PC-9 (cell line): ENCODE measurements around the gene DLL4. TPM values are rescaled to one million over a fixed set of nuclear protein-coding genes. Genes with fewer than 3 reads are reported as not detected.

ENCODE experiments used
- BruUV-seq: library from RNA; stranded (reverse); fragments of 400-500 nt; replicated peaks from 2 replicates; lab custom pipeline; 2021; lab: Mats Ljungman, UMichigan
- CTCF ChIA-PET: fragments of 300-600 bp; sonication (Branson Sonifier 250); formaldehyde crosslinking; loops from one replicate; lab custom pipeline; 2022; ENCODE audit warnings: antibody characterized with exemption; lab: Charles Lee
- POLR2A ChIA-PET: fragments of 300-600 bp; sonication (Branson Sonifier 250); formaldehyde crosslinking; loops from one replicate; lab custom pipeline; 2022; ENCODE audit warnings: antibody characterized with exemption; ENCODE audit not compliant: unreplicated experiment; lab: Charles Lee
- DNase-seq, 2 experiments: peaks; one replicate each; pipeline versions ENCODE4 v3.0.0 to v3.0.0-alpha.2; 2015 to 2022; ENCODE audit warnings: mixed read lengths in 1 of 2
- H2AFZ ChIP-seq: fragments of 200-600 bp; sonication (generic); 2 replicates; pipeline ENCODE4 v1.8.1; 2017; ENCODE audit warnings: antibody characterized with exemption
- H3F3A ChIP-seq: fragments of 200-600 bp; sonication (generic); 2 replicates; pipeline ENCODE4 v1.8.1; 2017; ENCODE audit warnings: antibody characterized with exemption, mild to moderate bottlenecking, low read depth; ENCODE audit not compliant: insufficient read depth
- H3K27ac ChIP-seq: fragments of 200-600 bp; sonication (generic); 2 replicates; pipeline ENCODE4 v1.6.1; 2016; ENCODE audit warnings: mixed run types
- H3K27me3 ChIP-seq: fragments of 200-600 bp; sonication (generic); 2 replicates; pipeline ENCODE4 v1.6.1; 2016; ENCODE audit warnings: low read depth, mixed run types; ENCODE audit not compliant: insufficient read depth
- H3K36me3 ChIP-seq: fragments of 200-600 bp; sonication (generic); 2 replicates; pipeline ENCODE4 v1.6.1; 2016; ENCODE audit warnings: low read depth, mixed run types
- H3K4me1 ChIP-seq: fragments of 200-600 bp; sonication (generic); replicated peaks from 2 replicates; pipeline ENCODE4 v1.6.1; 2016; ENCODE audit warnings: mixed run types; ENCODE audit not compliant: insufficient read depth
- H3K4me2 ChIP-seq: fragments of 200-600 bp; sonication (generic); 2 replicates; pipeline ENCODE4 v1.6.1; 2017; ENCODE audit warnings: mixed run types
- H3K4me3 ChIP-seq: fragments of 200-600 bp; sonication (generic); 2 replicates; pipeline ENCODE4 v1.6.1; 2016; ENCODE audit warnings: mixed run types
- H3K79me2 ChIP-seq: fragments of 200-600 bp; sonication (generic); 2 replicates; pipeline ENCODE4 v1.6.1; 2017; ENCODE audit warnings: low read depth, mixed run types
- H3K9me2 ChIP-seq: fragments of 200-600 bp; sonication (generic); 2 replicates; pipeline ENCODE4 v1.8.1; 2017; ENCODE audit warnings: mild to moderate bottlenecking; ENCODE audit not compliant: insufficient read depth
- H3K9me3 ChIP-seq: fragments of 200-600 bp; sonication (generic); 2 replicates; pipeline ENCODE4 v1.8.1; 2016; ENCODE audit warnings: low read depth; ENCODE audit not compliant: insufficient read depth
- H4K20me1 ChIP-seq: fragments of 200-600 bp; sonication (generic); 2 replicates; pipeline ENCODE4 v1.8.1; 2017; ENCODE audit not compliant: insufficient read depth
- EZH2 ChIP-seq: fragments of 200-600 bp; sonication (generic); IDR thresholded peaks from 2 replicates; pipeline ENCODE4 v1.8.0; 2017; ENCODE audit warnings: antibody characterized with exemption, low read depth
- intact Hi-C: fragments of 100-400 bp; cut with micrococcal nuclease; formaldehyde crosslinking; loops from one replicate; pipeline ENCODE4 v1.10.0; 2022; ENCODE audit not compliant: unreplicated experiment
- total RNA-seq: library from RNA; stranded (reverse); gene quantifications from 2 replicates; pipeline ENCODE4 v1.2.3, GENCODE V29; 2021
- TF ChIP-seq, protein P1 (sequence below): fragments of 200-600 bp; sonication (generic); conservative IDR thresholded peaks from 2 replicates; pipeline ENCODE4 v1.6.1; 2017; ENCODE audit warnings: mixed run types, antibody characterized with exemption, mild to moderate bottlenecking, moderate library complexity

The DLL4 gene
- total RNA-seq, 1 experiment from 2014 or later, result 0.48 TPM

DNA sequence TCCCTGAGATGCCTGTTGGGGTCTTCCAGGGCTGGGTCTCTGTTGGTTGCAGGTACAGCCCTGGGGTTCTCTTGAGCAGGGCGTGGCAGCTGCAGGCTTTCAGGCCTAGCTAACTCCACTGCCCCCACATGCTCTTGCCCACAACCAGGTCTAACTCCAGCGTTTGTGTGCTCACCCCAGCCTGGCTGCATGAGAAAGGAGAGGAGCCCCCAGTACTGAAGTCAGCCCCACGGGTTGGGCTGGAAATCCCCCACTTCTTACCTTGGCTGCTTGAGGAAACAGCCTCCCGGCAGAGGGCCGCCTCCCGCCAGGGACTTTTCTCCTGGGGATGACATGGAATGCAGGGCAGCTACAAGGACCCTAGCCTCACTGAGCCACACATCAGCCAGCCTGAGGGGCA is 16.7 kb upstream of the DLL4 start:
- H3F3A ChIP-seq, result peaks cover 5% of the 10 kb centered on the region; the same call in 1 of the 2 replicates
- H3K36me3 ChIP-seq, result no peaks in the 10 kb centered on the region
- TF ChIP-seq, protein P1, sequence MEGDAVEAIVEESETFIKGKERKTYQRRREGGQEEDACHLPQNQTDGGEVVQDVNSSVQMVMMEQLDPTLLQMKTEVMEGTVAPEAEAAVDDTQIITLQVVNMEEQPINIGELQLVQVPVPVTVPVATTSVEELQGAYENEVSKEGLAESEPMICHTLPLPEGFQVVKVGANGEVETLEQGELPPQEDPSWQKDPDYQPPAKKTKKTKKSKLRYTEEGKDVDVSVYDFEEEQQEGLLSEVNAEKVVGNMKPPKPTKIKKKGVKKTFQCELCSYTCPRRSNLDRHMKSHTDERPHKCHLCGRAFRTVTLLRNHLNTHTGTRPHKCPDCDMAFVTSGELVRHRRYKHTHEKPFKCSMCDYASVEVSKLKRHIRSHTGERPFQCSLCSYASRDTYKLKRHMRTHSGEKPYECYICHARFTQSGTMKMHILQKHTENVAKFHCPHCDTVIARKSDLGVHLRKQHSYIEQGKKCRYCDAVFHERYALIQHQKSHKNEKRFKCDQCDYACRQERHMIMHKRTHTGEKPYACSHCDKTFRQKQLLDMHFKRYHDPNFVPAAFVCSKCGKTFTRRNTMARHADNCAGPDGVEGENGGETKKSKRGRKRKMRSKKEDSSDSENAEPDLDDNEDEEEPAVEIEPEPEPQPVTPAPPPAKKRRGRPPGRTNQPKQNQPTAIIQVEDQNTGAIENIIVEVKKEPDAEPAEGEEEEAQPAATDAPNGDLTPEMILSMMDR, result no peak
- no peak for TF ChIP-seq EZH2
- no peaks in the 10 kb centered on the region for H4K20me1 ChIP-seq
- H3K4me1 ChIP-seq, result peaks cover 7% of the 10 kb centered on the region
- ChIA-PET CTCF (no interaction called here), POLR2A (no interaction called here)
- intact Hi-C loops, result no loop called here
- no TSS peak for BruUV-seq
- no peak overlapping the region for H3K4me2 ChIP-seq
- no peaks in the 10 kb centered on the region for H3K79me2 ChIP-seq
- H2AFZ ChIP-seq, result no peak overlapping the region
- no peak overlapping the region for H3K4me3 ChIP-seq
- no peaks in the 10 kb centered on the region for H3K27me3 ChIP-seq
- no peak overlapping the region for H3K27ac ChIP-seq
- no peaks in the 10 kb centered on the region for H3K9me2 ChIP-seq
- no peak for DNase-seq
- H3K9me3 ChIP-seq, result no peaks in the 10 kb centered on the region

DNA sequence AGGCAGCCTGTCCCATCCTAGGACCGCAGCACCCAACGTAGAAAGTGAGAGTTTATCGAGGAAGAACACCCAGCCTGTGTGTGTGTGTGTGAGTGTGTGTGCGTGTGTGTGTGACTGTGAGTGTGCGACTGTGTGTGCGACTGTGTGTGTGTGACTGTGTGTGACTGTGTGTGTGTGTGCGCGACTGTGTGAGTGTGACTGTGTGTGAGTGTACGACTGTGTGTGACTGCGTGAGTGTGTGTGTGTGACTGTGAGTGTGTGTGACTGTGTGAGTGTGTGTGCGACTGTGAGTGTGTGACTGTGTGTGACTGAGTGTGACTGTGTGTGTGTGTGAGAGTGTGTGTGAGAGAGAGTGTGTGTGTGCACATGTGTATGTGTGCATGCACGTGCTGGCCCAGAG is 15.1 kb upstream of the DLL4 start:
- Histone ChIP-seq H3K4me3 (no peak overlapping the region), H3K4me2 (no peak overlapping the region), H3K27ac (no peak overlapping the region), H3K36me3 (no peaks in the 10 kb centered on the region), H2AFZ (no peak overlapping the region), H3F3A (no peaks in the 10 kb centered on the region), H3K9me3 (no peaks in the 10 kb centered on the region), H4K20me1 (no peaks in the 10 kb centered on the region), H3K27me3 (no peaks in the 10 kb centered on the region), H3K4me1 (no peaks in the 10 kb centered on the region), H3K79me2 (no peaks in the 10 kb centered on the region), H3K9me2 (no peaks in the 10 kb centered on the region)
- TF ChIP-seq, protein P1, result no peak
- TF ChIP-seq EZH2, result no peak
- no TSS peak for BruUV-seq
- DNase-seq, result no peak
- CTCF ChIA-PET, result no interaction called here
- intact Hi-C loops, result no loop called here
- POLR2A ChIA-PET, result no interaction called here

DNA sequence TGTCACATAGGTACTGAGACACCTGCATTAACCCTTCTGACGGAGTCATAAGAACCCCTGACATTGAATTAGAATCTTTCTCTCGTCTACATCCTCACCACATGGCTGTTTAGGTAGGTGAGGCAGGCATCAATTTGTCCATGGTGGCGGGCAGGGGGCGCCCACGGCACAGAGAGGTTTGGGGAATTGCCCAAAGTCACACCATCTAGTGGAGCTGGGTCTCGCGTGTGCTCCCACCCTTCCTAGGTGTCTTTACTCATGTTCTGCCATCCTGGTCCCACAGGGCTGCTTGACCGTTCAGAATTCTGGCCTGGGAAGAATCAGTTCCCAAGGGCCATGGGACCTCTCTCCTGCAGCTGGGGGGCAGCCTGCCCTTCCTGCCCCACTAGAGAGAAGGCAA is 14.7 kb upstream of the DLL4 start:
- ChIA-PET POLR2A (no interaction called here), CTCF (no interaction called here)
- no TSS peak for BruUV-seq
- Histone ChIP-seq H2AFZ (no peak overlapping the region), H3F3A (no peaks in the 10 kb centered on the region), H3K79me2 (no peaks in the 10 kb centered on the region), H3K4me3 (no peak overlapping the region), H3K4me1 (no peaks in the 10 kb centered on the region), H3K9me2 (no peaks in the 10 kb centered on the region), H3K27me3 (no peaks in the 10 kb centered on the region), H4K20me1 (no peaks in the 10 kb centered on the region), H3K9me3 (no peaks in the 10 kb centered on the region), H3K4me2 (no peak overlapping the region), H3K36me3 (no peaks in the 10 kb centered on the region), H3K27ac (no peak overlapping the region)
- intact Hi-C loops, result no loop called here
- no peak for DNase-seq
- TF ChIP-seq, protein P1, result no peak
- TF ChIP-seq EZH2, result no peak
